ENCODE results near the gene MAPK4.

Gene MAPK4

DNA sequence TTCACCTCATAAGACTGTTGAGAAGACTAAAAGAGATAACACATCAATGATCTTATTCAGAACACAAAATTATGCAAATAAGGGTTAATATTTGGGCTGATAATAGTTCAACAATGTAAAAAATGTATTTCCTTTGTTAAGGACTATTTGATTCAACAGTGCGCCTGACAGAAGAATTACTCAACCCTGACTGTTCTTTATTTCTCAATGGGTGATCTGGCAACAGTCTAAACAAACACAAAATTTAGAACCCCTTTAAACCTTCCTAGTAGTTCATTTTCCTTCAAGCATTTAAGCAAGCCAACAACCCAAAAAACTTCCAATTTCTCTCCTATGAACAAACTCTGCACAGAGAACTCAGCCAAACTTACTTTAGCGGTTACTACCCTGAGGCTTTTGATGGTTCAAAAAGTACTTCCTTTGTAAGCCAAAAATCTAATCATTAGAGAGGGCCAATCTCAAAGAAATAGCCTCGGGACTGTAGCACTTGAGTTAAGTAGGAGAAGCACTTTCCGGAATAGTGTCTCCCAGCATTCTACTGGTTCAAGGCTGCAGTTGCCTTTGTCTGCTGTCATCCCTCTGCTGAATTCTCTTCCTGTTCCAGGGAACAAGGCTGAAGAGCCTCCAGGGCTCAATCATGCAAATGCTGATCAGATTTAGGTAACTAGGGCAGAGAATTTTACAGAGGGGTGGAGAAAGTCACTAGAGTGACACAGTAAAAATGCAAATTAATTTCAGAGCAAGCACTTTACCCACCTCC is 40.9 kb upstream of the MAPK4 start:
- H3K4me3 ChIP-seq (ENCODE audit: low read depth, low read length) = no peak overlapping the region
- H3K9me3 ChIP-seq (ENCODE audit: control insufficient read depth, insufficient read depth, low read depth, low read length) = no peaks in the 10 kb centered on the region
- TF ChIP-seq ZNF624 (tag by site-specific recombination; IDR thresholded peaks at IDR 0.05) (no peak), ZNF585B (tag by site-specific recombination; IDR thresholded peaks at IDR 0.05) (no peak), ZNF133 (tag by site-specific recombination; IDR thresholded peaks at IDR 0.05) (no peak), ZNF670 (tag by site-specific recombination; IDR thresholded peaks at IDR 0.05; ENCODE audit: low read depth) (no peak), ZNF350 (tag by site-specific recombination; IDR thresholded peaks at IDR 0.05) (no peak), ZNF544 (tag by site-specific recombination; IDR thresholded peaks at IDR 0.05) (no peak), MZF1 (tag by site-specific recombination; IDR thresholded peaks at IDR 0.05; ENCODE audit: borderline replicate concordance) (no peak), ZSCAN30 (tag by site-specific recombination; IDR thresholded peaks at IDR 0.05) (no peak), ZNF677 (tag by site-specific recombination; IDR thresholded peaks at IDR 0.05) (no peak), ZNF2 (tag by site-specific recombination; IDR thresholded peaks at IDR 0.05) (no peak), GLI4 (tag by site-specific recombination; IDR thresholded peaks at IDR 0.05) (no peak), ZNF433 (tag by site-specific recombination; IDR thresholded peaks at IDR 0.05; ENCODE audit: low read depth) (no peak)
- TF ChIP-seq, protein P1, sequence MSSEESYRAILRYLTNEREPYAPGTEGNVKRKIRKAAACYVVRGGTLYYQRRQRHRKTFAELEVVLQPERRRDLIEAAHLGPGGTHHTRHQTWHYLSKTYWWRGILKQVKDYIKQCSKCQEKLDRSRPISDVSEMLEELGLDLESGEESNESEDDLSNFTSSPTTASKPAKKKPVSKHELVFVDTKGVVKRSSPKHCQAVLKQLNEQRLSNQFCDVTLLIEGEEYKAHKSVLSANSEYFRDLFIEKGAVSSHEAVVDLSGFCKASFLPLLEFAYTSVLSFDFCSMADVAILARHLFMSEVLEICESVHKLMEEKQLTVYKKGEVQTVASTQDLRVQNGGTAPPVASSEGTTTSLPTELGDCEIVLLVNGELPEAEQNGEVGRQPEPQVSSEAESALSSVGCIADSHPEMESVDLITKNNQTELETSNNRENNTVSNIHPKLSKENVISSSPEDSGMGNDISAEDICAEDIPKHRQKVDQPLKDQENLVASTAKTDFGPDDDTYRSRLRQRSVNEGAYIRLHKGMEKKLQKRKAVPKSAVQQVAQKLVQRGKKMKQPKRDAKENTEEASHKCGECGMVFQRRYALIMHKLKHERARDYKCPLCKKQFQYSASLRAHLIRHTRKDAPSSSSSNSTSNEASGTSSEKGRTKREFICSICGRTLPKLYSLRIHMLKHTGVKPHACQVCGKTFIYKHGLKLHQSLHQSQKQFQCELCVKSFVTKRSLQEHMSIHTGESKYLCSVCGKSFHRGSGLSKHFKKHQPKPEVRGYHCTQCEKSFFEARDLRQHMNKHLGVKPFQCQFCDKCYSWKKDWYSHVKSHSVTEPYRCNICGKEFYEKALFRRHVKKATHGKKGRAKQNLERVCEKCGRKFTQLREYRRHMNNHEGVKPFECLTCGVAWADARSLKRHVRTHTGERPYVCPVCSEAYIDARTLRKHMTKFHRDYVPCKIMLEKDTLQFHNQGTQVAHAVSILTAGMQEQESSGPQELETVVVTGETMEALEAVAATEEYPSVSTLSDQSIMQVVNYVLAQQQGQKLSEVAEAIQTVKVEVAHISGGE (tag by site-specific recombination; conservative IDR thresholded peaks at IDR 0.05; ENCODE audit: low read depth) = no peak
- TF ChIP-seq, protein P2, sequence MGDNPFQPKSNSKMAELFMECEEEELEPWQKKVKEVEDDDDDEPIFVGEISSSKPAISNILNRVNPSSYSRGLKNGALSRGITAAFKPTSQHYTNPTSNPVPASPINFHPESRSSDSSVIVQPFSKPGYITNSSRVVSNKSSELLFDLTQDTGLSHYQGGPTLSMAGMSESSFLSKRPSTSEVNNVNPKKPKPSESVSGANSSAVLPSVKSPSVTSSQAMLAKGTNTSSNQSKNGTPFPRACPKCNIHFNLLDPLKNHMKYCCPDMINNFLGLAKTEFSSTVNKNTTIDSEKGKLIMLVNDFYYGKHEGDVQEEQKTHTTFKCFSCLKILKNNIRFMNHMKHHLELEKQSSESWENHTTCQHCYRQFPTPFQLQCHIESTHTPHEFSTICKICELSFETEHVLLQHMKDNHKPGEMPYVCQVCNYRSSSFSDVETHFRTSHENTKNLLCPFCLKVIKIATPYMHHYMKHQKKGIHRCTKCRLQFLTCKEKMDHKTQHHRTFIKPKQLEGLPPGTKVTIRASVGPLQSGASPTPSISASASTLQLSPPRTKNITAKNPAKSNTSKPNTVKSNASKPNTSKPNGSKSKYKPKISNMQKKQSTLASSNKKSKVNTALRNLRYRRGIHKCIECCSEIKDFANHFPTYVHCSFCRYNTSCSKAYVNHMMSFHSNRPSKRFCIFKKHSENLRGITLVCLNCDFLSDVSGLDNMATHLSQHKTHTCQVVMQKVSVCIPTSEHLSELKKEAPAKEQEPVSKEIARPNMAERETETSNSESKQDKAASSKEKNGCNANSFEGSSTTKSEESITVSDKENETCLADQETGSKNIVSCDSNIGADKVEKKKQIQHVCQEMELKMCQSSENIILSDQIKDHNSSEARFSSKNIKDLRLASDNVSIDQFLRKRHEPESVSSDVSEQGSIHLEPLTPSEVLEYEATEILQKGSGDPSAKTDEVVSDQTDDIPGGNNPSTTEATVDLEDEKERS (tag by site-specific recombination; IDR thresholded peaks at IDR 0.05) = no peak
- TF ChIP-seq, protein P3, sequence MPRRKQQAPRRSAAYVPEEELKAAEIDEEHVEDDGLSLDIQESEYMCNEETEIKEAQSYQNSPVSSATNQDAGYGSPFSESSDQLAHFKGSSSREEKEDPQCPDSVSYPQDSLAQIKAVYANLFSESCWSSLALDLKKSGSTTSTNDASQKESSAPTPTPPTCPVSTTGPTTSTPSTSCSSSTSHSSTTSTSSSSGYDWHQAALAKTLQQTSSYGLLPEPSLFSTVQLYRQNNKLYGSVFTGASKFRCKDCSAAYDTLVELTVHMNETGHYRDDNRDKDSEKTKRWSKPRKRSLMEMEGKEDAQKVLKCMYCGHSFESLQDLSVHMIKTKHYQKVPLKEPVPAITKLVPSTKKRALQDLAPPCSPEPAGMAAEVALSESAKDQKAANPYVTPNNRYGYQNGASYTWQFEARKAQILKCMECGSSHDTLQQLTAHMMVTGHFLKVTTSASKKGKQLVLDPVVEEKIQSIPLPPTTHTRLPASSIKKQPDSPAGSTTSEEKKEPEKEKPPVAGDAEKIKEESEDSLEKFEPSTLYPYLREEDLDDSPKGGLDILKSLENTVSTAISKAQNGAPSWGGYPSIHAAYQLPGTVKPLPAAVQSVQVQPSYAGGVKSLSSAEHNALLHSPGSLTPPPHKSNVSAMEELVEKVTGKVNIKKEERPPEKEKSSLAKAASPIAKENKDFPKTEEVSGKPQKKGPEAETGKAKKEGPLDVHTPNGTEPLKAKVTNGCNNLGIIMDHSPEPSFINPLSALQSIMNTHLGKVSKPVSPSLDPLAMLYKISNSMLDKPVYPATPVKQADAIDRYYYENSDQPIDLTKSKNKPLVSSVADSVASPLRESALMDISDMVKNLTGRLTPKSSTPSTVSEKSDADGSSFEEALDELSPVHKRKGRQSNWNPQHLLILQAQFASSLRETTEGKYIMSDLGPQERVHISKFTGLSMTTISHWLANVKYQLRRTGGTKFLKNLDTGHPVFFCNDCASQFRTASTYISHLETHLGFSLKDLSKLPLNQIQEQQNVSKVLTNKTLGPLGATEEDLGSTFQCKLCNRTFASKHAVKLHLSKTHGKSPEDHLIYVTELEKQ (tag by site-specific recombination; IDR thresholded peaks at IDR 0.05; ENCODE audit: borderline replicate concordance) = no peak
- no peaks in the 10 kb centered on the region for H3K36me3 ChIP-seq (ENCODE audit: control insufficient read depth in 2 of 2, insufficient read depth in 1 of 2, low read length in 2 of 2)
- POLR2A ChIA-PET = no interaction called here
- CTCF ChIA-PET = no interaction called here
- H3K4me1 ChIP-seq (ENCODE audit: control insufficient read depth, insufficient read depth, low read length) = no peaks in the 10 kb centered on the region
- H3K27ac ChIP-seq (ENCODE audit: extremely low read depth, low read depth, low read length) = no peak overlapping the region

Measured in HEK293 (cell line).